ENCODE data around the gene SPTBN4.
"Not testable (repeated sequence)": the region's sequence is repeated elsewhere in the genome, so short reads cannot be mapped to it uniquely, and the experiment has no call there.

The SPTBN4 gene

DNA sequence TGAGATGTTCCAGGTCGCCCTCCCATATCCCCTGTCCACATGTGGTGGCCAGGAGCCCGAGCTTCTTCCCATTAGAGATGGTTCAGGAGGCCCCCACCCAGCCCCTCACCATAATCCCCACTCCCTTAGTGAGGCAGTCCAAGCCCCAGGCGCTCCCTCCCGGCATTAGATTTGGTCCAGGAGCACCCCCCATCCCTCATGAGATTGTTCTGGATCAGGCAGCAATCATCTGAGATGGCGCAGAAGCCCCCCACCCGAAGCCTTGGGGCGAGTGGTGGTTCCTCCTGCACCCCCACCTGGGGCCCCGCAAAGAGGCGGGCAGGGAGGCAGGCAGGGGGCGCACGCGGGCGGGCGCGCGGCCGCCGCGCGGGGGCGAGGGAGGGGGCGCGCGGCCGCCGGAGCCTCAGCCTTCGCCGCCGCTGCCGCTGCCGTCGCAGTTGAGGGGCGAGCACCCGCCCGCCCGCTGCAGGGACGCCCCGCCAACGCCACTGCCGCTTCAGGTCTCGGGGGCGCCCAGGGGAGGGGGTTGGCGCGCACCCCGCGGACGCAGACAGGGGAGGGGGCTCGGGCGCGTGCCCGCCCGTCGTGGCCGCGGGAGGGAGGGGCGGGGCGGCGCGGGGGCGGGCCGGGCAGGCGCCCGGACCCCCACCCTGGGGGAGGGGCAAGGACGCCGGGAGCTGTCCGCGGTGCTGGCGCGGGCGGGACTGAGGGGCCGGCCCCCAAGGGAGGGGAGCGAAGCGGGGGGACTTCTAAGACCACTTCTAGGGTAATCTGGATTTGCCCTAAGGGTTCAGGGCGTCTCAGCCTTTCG, 63.5 kb downstream of the SPTBN4 start:
- DNase-seq (ENCODE audit: low spot score), result no peak

DNA sequence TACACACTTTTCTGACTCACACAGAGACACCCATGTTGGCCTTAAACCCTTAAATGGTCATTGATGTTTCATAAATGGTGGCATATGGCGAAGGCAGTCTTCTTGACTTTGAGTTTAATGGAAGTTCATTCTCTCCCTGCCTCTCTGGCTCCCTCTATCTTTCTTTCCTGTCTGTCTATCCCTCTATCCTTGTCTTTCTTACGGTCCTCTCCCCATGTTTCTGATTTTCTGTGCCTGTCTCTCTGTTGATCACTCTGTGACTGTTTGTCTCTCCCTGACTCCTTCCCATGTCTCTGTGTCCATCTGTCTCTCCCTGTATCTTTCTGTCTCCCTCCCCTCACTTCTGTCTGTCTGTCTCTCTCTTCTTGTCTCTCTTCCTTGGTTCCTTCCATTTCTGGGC, 66.7 kb downstream of the SPTBN4 start:
- no peak for DNase-seq (ENCODE audit: low spot score)

DNA sequence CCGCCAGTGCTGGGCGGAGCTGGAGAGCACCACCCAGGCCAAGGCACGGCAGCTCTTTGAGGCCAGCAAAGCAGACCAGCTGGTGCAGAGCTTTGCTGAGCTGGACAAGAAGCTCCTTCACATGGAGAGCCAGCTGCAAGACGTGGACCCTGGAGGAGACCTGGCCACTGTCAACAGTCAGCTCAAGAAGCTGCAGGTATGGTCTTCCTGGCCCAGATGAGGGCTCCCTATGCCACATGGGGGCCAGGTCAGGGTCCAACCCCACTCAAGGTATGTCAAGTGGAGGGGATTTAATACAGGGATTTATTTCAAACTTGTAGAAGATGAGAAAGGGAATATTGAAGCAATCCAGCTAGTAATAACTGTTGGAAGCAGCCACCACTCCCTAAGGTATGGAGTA, 67.3 kb downstream of the SPTBN4 start:
- no peak for DNase-seq (ENCODE audit: low spot score)

DNA sequence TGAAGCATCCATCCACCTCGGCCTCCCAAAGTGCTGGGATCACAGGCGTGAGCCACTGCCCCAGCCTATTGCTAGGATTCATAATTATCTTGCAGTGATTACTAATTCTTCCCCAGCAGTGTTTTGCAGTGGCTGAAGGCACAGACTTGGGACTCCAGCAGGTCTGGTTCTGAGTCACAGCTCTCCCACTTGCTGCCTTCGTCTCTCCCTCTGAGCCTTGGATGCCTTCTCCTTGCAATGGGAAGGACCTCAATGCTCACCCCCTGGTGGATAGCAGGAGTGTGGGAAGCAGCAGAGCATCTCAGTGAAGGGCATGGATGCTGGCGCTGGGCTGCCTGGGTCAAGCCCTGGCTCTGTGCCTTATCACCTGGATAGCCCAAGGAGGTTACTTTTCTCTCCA, 72.3 kb downstream of the SPTBN4 start:
- DNase-seq (ENCODE audit: low spot score), result no peak

DNA sequence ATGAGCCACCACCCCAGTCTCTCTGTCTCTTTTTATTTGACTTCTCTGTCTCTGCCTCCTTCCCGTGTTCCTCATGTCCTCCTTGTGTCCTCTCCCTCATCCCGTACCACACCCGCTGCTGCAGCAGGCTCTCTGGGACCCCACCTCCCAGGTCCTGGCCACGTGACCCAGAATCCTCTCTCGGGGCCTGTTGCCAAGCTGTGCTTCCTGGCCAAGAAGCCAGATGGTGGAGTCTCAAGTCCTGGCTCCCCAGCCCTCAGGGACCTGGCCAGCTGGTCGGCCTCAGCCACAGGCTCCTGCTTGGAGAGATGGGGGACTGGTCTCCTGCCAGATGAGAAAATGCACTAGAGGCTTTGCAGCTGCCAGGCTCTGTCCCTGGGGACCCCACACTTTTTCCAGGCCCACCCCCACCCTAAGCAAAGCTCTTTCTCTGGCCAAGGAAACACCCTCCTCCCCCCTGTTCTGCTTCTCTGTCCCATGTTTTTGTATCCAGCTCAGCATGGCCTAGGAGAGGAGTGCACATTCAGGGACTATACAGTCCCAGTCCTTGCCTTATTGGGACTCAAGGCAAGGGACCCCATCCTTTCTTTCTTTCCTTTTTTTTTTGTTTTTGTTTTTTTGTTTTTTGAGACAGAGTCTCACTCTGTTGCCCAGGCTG, 75.5 kb downstream of the SPTBN4 start:
- DNase-seq (ENCODE audit: low spot score), result peak; percentile 72

DNA sequence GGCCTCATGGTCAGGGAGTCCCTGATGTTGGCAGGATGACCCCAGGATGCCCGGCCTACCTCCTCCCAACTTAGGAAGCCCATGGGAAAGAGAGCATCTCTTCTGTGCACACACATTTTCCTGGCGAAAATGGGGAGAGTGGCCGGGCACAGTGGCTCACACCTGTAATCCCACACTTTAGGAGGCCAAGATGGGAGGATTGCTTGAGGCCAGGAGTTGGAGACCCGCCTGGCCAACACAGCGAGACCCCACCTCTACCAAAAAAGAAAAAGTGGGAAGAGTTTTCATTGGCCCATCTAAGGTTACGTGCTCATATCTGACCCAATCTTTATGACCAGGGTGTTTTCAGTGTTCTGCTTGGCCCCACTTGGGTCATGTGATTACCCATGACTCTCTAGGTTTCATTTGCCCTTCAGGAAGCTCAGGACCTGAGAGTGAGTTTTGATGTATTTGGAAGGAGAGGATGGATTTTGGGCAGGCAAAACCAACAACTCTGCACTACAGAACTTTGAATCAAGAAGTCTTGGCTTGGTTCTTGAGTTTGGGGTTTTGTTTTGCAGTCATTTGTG, 76.3 kb downstream of the SPTBN4 start:
- no peak for DNase-seq (ENCODE audit: low spot score)

DNA sequence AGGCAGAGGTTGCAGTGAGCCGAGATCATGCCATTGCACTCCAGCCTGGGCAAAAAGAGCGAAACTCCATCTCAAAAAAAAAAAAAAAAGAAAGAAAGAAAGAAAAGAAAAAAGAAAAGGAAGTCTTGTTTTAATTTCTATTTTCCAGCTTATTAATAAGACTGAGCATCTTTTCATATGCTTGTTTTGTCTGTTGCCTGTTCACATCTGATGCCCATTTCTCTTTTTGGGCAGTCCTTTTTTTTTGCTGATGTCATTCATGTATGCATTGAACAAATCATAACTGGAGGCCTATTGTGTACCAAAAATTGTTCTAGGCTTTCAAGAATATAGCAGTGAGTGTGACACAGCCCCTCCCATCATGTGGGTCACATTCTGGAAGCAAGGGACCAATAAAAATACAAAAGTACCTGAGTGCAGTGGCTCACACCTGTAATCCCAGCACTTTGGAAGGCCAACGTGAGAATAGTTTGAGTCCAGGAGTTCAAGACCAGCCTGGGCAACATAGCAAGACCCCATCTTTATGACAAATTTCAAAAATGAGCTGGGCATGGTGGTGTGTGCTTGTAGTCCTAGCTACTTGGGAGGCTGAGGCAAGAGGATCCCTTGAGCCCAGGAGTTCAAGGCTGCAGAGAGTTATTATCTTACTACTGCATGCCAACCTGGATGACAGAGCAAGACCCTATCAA, 79.5 kb downstream of the SPTBN4 start:
- DNase-seq (ENCODE audit: low spot score), result not testable (repeated sequence)

DNA sequence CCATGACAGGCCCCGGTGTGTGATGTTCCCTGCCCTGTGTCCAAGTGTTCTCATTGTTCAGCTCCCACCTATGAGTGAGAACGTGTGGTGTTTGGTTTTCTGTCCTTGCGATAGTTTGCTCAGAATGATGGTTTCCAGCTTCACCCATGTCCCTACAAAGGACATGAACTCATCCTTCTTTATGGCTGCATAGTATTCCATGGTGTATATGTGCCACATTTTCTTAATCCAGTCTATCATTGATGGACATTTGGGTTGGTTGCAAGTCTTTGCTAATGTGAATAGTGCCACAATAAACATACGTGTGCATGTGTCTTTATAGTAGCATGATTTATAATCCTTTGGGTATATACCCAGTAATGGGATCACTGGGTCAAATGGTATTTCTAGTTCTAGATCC, 80.4 kb downstream of the SPTBN4 start:
- DNase-seq (ENCODE audit: low spot score), result not testable (repeated sequence)

DNA sequence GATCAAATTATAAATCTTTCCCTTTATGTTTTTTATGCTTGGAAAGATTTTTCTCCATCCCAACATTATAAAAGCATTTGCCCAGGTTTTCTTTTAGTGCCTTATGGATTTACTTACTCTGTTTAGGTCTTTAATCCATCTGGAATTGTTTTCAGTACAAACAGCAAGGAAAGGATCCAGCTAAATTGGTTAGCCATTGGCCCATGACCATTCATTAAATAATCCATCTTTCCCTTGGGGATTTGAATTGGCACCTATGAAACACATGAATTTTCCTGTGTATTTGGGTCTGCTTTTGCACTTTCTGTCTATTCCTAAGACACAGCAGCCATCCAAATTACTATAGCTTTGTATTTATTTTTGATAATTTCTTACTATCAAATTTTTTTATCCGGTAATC, 81.0 kb downstream of the SPTBN4 start:
- no peak for DNase-seq (ENCODE audit: low spot score)

DNA sequence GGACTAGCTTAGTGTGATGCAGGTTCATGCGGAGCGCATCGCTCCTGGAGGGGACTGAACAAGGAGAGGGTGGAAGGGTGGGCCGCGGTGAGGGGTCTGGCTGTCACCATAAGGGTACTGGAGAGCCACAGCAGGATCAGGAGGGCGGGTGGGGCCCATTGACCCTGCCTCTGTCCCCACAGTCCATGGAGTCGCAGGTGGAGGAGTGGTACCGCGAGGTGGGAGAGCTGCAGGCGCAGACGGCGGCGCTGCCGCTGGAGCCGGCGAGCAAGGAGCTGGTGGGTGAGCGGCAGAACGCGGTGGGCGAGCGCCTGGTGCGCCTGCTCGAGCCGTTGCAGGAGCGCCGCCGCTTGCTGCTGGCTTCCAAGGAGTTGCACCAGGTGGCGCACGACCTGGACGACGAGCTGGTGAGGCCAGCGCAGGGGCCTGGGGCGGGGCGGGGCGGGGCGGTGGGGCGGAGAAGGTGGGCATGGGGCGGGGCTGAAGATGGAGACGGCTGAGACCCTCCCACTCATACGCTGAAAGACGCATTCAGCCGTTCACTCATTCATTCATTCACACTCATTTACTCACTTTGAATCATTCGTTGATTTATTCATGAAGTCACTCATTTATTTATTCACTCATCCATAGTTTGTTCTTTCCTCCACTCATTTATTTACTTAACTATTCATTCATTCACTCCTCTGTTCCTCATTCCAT, 82.4 kb downstream of the SPTBN4 start:
- no peak for DNase-seq (ENCODE audit: low spot score)

DNA sequence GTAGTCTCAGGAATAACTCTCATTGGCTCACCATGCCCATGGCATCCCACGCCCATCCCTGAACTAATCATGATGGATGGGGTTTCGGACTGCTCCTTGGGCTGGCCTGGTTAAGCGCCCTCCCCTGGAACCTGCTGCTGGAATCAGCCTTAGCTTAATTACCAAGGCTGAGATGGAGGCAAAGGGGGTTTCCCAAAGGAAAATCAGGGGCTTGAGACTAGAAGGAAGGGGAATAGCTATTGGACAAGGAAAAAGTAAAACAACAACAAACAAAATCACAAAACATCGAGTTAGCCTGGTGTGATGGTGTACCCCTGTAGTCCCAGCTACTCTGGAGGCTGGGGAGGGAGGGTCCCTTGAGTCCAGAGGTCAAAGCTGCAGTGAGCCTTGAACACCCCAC, 84.2 kb downstream of the SPTBN4 start:
- DNase-seq (ENCODE audit: low spot score), result no peak

DNA sequence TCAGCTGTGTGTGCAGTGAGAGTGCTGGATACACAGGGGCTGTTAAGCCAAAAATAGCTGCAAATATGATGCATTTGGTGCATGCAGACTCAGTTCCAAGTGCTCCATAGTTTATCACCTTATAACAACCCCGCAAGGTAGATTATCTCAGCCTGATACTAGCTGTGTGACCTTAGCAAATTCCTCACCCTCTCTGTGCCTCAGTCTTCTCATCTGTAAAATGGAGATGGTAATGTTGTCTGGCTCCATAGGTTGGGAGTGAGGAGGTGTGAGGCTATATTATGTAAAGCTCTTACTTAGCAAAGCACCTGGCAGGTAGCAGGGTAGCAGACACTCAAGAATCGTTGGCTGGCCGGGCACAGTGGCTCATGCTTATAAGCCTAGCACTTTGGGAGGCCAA, 86.0 kb downstream of the SPTBN4 start:
- DNase-seq (ENCODE audit: low spot score), result no peak

DNA sequence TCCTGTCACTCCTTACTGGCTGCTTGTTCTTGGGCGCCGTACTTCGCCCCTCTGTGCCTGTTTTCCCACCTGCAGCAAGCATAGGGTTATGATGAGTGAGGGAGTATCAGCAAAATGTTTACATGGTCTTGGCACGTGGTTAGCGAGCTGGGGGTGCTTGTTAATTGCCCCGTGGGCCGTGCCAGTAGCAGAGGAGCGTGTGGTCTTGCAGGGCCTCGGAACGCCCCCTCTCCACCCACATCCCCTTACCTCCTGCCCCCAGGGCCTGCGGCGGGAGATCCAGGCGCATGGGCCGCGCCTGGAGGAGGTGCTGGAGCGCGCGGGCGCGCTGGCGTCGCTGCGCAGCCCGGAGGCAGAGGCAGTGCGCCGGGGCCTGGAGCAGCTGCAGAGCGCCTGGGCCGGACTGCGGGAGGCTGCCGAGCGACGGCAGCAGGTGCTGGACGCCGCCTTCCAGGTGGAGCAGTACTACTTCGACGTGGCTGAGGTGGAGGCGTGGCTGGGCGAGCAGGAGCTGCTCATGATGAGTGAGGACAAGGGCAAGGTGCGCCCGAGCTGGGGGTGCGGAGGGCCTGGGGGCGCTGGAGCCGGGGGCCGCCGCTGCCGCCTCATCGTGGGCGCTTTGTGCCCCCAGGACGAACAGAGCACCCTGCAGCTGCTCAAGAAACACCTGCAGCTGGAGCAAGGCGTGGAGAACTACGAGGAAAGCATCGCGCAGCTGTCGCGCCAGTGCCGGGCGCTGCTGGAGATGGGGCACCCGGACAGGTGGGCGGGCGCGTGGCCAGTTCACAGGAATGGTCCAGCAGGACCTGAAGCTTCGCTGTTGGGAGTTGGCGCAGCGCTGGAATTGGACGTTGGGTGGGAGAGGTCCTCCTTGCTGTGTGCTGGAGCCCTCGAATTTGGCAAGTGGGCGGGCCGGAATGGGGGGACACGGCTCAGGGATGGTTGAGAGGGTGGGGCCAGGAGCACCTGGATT, 87.4 kb downstream of the SPTBN4 start:
- DNase-seq (ENCODE audit: low spot score), result no peak

DNA sequence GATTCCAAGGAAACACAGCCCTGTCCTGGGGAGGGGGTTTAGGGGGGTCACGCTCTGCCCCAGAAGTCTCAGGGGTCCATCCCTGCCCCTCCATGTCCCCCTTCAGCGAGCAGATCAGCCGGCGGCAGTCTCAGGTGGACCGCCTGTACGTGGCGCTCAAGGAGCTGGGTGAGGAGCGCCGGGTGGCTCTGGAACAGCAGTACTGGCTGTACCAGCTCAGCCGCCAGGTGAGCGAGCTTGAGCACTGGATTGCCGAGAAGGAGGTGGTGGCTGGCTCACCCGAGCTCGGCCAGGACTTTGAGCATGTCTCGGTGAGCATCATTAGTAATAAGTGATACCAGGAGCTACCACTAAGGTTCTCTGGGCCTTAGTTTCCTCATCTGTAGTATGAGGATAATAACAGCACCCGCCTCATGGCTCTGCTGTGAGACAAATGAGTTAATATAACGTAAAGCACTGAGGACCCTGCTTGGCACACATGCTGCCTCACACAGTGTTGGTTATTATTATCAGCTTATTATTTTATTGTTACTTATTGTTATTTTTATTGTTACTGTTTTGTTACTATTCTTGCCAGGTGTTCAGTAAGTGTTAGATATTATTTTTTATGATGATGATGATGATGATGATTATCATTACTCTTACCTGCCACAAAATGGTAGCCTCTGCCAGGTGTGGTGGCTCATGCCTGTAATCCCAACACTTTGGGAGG, 89.3 kb downstream of the SPTBN4 start:
- DNase-seq (ENCODE audit: low spot score), result no peak

DNA sequence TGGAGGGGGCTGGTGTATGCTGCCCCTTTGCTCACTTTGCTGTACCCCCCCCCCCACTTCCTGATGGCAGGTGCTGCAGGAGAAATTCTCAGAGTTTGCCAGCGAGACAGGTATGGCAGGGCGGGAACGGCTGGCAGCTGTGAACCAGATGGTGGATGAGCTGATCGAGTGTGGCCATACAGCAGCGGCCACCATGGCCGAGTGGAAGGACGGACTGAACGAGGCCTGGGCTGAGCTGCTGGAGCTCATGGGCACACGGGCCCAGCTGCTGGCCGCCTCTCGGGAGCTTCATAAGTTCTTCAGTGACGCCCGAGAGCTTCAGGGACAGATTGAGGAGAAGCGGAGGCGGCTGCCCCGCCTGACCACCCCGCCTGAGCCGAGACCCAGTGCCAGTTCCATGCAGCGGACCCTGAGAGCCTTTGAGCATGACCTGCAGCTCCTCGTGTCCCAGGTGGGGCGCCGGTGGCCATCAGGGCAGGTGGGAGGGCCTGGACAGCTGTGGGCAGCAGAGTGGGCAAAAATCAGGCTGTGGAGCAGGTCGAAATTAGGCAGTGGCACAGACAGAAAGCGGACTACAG, 90.2 kb downstream of the SPTBN4 start:
- DNase-seq (ENCODE audit: low spot score), result no peak

DNA sequence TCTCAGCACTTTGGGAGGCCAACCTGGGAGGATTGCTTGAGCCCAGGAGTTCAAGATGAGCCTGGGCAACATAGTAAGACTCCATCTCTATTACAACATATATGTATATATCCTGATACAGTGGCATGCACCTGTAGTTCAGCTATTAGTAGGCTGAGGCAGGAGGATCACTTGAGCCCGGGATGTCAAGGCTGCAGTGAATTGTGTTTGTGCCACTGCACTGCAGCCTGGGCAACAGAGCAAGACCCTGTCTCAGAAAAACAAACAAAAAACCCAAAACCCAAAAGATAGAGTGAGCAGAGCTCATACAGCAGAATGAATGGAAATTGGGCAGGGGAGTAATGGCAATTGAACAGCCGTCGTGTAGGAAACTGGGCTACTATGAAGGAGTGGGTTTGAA, 92.6 kb downstream of the SPTBN4 start:
- DNase-seq (ENCODE audit: low spot score), result no peak

DNA sequence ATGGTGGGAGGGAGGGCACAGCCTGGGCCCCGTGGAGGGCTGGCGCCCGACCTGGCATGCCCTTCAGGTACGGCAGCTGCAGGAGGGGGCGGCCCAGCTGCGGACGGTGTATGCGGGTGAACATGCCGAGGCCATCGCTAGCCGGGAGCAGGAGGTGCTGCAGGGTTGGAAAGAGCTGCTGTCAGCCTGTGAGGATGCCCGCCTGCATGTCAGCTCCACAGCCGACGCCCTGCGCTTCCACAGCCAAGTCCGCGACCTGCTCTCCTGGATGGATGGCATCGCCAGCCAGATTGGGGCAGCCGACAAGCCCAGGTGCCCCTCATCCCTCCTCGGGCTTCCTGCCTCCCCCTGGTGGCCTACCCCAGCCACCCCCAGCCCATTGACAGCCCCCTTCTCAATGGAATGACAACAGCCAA, 93.3 kb downstream of the SPTBN4 start:
- DNase-seq (ENCODE audit: low spot score), result no peak

DNA sequence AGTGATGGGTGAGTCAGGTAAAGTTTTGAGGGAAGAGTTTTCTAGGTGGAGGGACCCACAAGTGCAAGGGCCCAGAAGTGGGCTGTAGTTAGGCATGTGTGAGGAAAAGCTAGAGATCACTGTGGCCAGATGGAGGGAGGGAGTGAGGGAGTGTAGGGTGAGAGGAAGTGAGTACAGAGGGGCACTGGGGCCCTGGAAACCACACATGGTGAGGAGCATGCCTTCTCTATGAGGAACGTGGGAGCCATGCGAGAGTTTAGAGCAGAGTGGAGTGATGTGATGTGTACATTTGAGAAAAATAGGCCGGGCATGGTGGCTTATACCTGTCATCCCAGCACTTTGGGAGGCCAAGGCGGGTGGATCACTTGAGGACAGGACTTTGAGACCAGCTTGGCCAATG, 95.1 kb downstream of the SPTBN4 start:
- no peak for DNase-seq (ENCODE audit: low spot score)

DNA sequence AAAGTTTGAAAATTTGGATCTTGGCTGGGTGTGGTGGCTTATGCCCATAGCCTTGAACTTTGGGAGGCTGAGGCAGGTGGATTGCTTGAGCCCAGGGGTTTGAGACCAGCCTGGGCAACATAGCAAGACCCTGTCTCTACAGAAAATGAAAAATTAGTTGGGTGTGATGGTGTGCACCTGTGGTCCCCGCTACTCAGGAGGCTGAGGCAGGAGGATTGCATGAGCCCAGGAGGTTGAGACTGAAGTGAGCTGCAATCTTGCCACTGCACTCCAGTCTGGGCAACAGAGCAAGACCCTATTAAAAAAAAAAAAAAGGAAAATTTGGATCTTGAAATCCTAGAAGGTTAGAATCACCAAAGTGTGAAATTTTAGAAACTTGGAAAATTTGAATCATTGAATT, 97.7 kb downstream of the SPTBN4 start:
- not testable (repeated sequence) for DNase-seq (ENCODE audit: low spot score)

DNA sequence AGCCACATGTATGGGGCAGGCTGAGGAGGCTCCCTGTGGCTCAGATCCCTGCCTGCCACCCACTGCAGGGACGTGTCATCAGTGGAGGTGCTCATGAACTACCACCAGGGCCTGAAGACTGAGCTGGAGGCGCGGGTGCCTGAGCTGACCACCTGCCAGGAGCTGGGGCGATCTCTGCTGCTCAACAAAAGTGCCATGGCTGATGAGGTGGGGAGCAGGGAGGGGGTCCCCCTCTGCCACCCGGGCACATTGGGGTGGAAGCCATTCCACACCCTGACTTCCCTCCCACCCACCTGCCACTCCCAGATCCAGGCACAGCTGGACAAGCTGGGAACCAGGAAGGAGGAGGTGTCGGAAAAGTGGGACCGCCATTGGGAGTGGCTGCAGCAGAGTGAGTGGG, 98.6 kb downstream of the SPTBN4 start:
- no peak for DNase-seq (ENCODE audit: low spot score)

Data from hepatic stellate cell (primary cell).